ENCODE data around the gene DVL1. TPM values are rescaled to one million over a fixed set of nuclear protein-coding genes. Genes with fewer than 3 reads are reported as not detected.
"Not testable (repeated sequence)": the region's sequence is repeated elsewhere in the genome, so short reads cannot be mapped to it uniquely, and the experiment has no call there.

DVL1 gene
- total RNA-seq, 1 donor from 2014 or later: 32.6 TPM

GRCh38 chr1:1373815-1374588 is 24.8 kb upstream of the DVL1 start:
- no peak for DNase-seq (ENCODE audit: low read depth in 2 of 2)

GRCh38 chr1:1373051-1373814 is 24.0 kb upstream of the DVL1 start:
- DNase-seq (ENCODE audit: low read depth in 2 of 2): no peak

GRCh38 chr1:1371746-1372711 is 22.8 kb upstream of the DVL1 start:
- peak; percentile 18 to 58 for DNase-seq (ENCODE audit: low read depth in 2 of 2)

GRCh38 chr1:1371364-1371745 is 22.1 kb upstream of the DVL1 start:
- no peak for DNase-seq (ENCODE audit: low read depth in 2 of 2)

- no peak for DNase-seq (ENCODE audit: low read depth in 2 of 2)
These were observed 21.6 kb upstream of the DVL1 start for GRCh38 chr1:1370771-1371300.

- DNase-seq (ENCODE audit: low read depth in 2 of 2): not testable (repeated sequence)
These were observed 20.9 kb upstream of the DVL1 start for GRCh38 chr1:1370094-1370493.

- DNase-seq (ENCODE audit: low read depth in 2 of 2): no peak
These were observed 18.1 kb upstream of the DVL1 start for GRCh38 chr1:1367315-1367714.

- no peak for DNase-seq (ENCODE audit: low read depth in 2 of 2)
These were observed 17.5 kb upstream of the DVL1 start for GRCh38 chr1:1366699-1367066.

GRCh38 chr1:1365875-1366698 is 16.9 kb upstream of the DVL1 start:
- DNase-seq (ENCODE audit: low read depth in 2 of 2): no peak

GRCh38 chr1:1364266-1364665 is 15.0 kb upstream of the DVL1 start:
- DNase-seq (ENCODE audit: low read depth in 2 of 2): no peak

- peak in 1 of 2 donors; percentile 29 for DNase-seq (ENCODE audit: low read depth in 2 of 2)
These were observed 12.8 kb upstream of the DVL1 start for GRCh38 chr1:1361982-1362423.

GRCh38 chr1:1361233-1361981 is 12.2 kb upstream of the DVL1 start:
- DNase-seq (ENCODE audit: low read depth in 2 of 2): no peak

GRCh38 chr1:1360506-1361169 is 11.4 kb upstream of the DVL1 start:
- no peak for DNase-seq (ENCODE audit: low read depth in 2 of 2)

GRCh38 chr1:1359664-1360468 is 10.6 kb upstream of the DVL1 start:
- DNase-seq (ENCODE audit: low read depth in 2 of 2): no peak

GRCh38 chr1:1359308-1359663 is 10.1 kb upstream of the DVL1 start:
- DNase-seq (ENCODE audit: low read depth in 2 of 2): no peak

- DNase-seq (ENCODE audit: low read depth in 2 of 2): no peak
These were observed 9.4 kb upstream of the DVL1 start, which contains the start of gene MXRA8 for GRCh38 chr1:1358433-1359271. Gene MXRA8 (minus strand): TSS chr1:1358555. CDS start chr1:1358504, 51 bp downstream.

- no peak for DNase-seq (ENCODE audit: low read depth in 2 of 2)
These were observed 8.7 kb upstream of the DVL1 start for GRCh38 chr1:1357871-1358432.

Measured in dermis microvascular lymphatic vessel endothelial cell (primary cell).